GM12878 (cell line): ENCODE data around the gene ARL13A.
"Not testable (repeated sequence)": the region's sequence is repeated elsewhere in the genome, so short reads cannot be mapped to it uniquely, and the experiment has no call there.

ENCODE experiments used
- EZH2 ChIP-seq: IDR thresholded peaks from 2 replicates; pipeline ENCODE4 v1.6.1; 2012; ENCODE audit warnings: low read depth, mild to moderate bottlenecking, control low read depth, inconsistent platforms, low read length, borderline replicate concordance; ENCODE audit not compliant: control insufficient read depth
- FOS ChIP-seq: IDR thresholded peaks from 3 replicates; pipeline ENCODE4 v1.6.1; 2011; ENCODE audit warnings: borderline replicate concordance; ENCODE audit not compliant: insufficient read length; ENCODE audit errors: extremely low read depth
- MYC ChIP-seq: IDR thresholded peaks from 2 replicates; pipeline ENCODE4 v1.6.1; 2011; ENCODE audit warnings: mild to moderate bottlenecking, low read length, moderate library complexity, inconsistent platforms; ENCODE audit not compliant: insufficient read depth, insufficient replicate concordance, insufficient read length, severe bottlenecking
- RFX5 ChIP-seq: IDR thresholded peaks from 2 replicates; pipeline ENCODE4 v1.6.1; 2011; ENCODE audit warnings: low read depth, low read length, improper control_type of control experiment
- SMC3 ChIP-seq: IDR thresholded peaks from 2 replicates; pipeline ENCODE4 v1.6.1; 2011; ENCODE audit warnings: low read length, improper control_type of control experiment, borderline replicate concordance
- SRF ChIP-seq, 2 experiments: IDR thresholded peaks; 2 replicates each; pipeline ENCODE4 v1.6.1; 2011; ENCODE audit warnings: low read depth in 2 of 2, low read length in 2 of 2, mild to moderate bottlenecking in 1 of 2, moderate library complexity in 1 of 2
- TF ChIP-seq, protein P1 (sequence below), 3 experiments: IDR thresholded peaks in 2 of 3; conservative IDR thresholded peaks in 1 of 3; 2 replicates each; pipeline ENCODE4 v1.5.1; 2011; ENCODE audit warnings: low read depth in 3 of 3, low read length in 3 of 3, mild to moderate bottlenecking in 3 of 3, control low read depth in 2 of 3, moderate library complexity in 2 of 3, inconsistent platforms in 1 of 3, mixed read lengths in 1 of 3; ENCODE audit not compliant: control insufficient read depth in 2 of 3, insufficient read depth in 1 of 3; ENCODE audit errors: extremely low read depth in 1 of 3

DNA sequence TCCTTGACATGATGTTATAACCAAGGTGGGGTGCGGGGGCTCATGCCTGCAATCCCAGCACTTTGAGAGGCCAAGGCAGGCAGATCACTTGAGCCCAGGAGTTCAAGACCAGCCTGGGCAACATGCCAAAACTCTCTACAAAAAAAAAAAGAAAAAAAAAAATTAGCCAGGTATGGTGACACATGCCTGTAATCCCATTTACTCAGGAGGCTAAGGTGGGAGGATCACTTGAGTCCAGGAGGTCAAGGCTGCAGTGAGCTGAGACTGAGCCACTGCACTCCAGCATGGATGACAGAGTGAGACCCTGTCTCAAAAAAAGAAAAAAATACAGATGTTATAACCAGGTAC, 12.0 kb downstream of the ARL13A start:
- not testable (repeated sequence) for TF ChIP-seq FOS; SRF (IDR thresholded peaks at IDR 0.05; ENCODE audit: low read depth in 2 of 2, low read length in 2 of 2); EZH2; SMC3; MYC; RFX5
- TF ChIP-seq, protein P1, sequence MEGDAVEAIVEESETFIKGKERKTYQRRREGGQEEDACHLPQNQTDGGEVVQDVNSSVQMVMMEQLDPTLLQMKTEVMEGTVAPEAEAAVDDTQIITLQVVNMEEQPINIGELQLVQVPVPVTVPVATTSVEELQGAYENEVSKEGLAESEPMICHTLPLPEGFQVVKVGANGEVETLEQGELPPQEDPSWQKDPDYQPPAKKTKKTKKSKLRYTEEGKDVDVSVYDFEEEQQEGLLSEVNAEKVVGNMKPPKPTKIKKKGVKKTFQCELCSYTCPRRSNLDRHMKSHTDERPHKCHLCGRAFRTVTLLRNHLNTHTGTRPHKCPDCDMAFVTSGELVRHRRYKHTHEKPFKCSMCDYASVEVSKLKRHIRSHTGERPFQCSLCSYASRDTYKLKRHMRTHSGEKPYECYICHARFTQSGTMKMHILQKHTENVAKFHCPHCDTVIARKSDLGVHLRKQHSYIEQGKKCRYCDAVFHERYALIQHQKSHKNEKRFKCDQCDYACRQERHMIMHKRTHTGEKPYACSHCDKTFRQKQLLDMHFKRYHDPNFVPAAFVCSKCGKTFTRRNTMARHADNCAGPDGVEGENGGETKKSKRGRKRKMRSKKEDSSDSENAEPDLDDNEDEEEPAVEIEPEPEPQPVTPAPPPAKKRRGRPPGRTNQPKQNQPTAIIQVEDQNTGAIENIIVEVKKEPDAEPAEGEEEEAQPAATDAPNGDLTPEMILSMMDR (IDR thresholded peaks at IDR 0.05 in 2 of 3, conservative IDR thresholded peaks at IDR 0.05 in 1 of 3; ENCODE audit: control insufficient read depth in 2 of 3, extremely low read depth in 1 of 3, insufficient read depth in 1 of 3, low read depth in 3 of 3, low read length in 3 of 3) = not testable (repeated sequence)
